Measurements from ENCODE around the gene CCDC191. TPM values are rescaled to one million over a fixed set of nuclear protein-coding genes. Genes with fewer than 3 reads are reported as not detected.
A peak's percentile ranks its signal among the peaks of the same experiment; 100 is the strongest.

The CCDC191 gene
- total RNA-seq, 1 experiment from 2014 or later = 7.0 TPM

GRCh38 chr3:114060906-114061655 lies 4.8 kb upstream of the CCDC191 start:
- no peak for DNase-seq (ENCODE audit: low spot score)

- DNase-seq (ENCODE audit: low spot score) = no peak
Observed at GRCh38 chr3:114058646-114059045, 2.3 kb upstream of the CCDC191 start.

GRCh38 chr3:114057011-114057347 lies 653 bp upstream of the CCDC191 start:
- no peak for DNase-seq (ENCODE audit: low spot score)

GRCh38 chr3:114052216-114052615 lies 4.1 kb downstream of the CCDC191 start:
- DNase-seq (ENCODE audit: low spot score) = no peak

GRCh38 chr3:114043205-114043604 lies 13.1 kb downstream of the CCDC191 start:
- no peak for DNase-seq (ENCODE audit: low spot score)

GRCh38 chr3:114035896-114036295 lies 20.4 kb downstream of the CCDC191 start:
- DNase-seq (ENCODE audit: low spot score) = no peak

- peak; percentile 14 for DNase-seq (ENCODE audit: low spot score)
Observed at GRCh38 chr3:114034787-114035545, 21.4 kb downstream of the CCDC191 start.

- no peak for DNase-seq (ENCODE audit: low spot score)
Observed at GRCh38 chr3:114034211-114034610, 22.1 kb downstream of the CCDC191 start.

- DNase-seq (ENCODE audit: low spot score) = no peak
Observed at GRCh38 chr3:114033721-114034120, 22.6 kb downstream of the CCDC191 start.

- DNase-seq (ENCODE audit: low spot score) = no peak
Observed at GRCh38 chr3:114026331-114026730, 30.0 kb downstream of the CCDC191 start.

- DNase-seq (ENCODE audit: low spot score) = no peak
Observed at GRCh38 chr3:114025451-114025850, 30.9 kb downstream of the CCDC191 start.

GRCh38 chr3:114022145-114022802 lies 34.1 kb downstream of the CCDC191 start:
- peak; percentile 45 for DNase-seq (ENCODE audit: low spot score)

- no peak for DNase-seq (ENCODE audit: low spot score)
Observed at GRCh38 chr3:114020907-114021306, 35.4 kb downstream of the CCDC191 start.

- no peak for DNase-seq (ENCODE audit: low spot score)
Observed at GRCh38 chr3:114019486-114019885, 36.8 kb downstream of the CCDC191 start.

- DNase-seq (ENCODE audit: low spot score) = no peak
Observed at GRCh38 chr3:114014211-114014610, 42.1 kb downstream of the CCDC191 start.

- no peak for DNase-seq (ENCODE audit: low spot score)
Observed at GRCh38 chr3:114011059-114011797, 45.1 kb downstream of the CCDC191 start.

GRCh38 chr3:114005481-114005880 lies 50.8 kb downstream of the CCDC191 start:
- no peak for DNase-seq (ENCODE audit: low spot score)

GRCh38 chr3:113985541-113985940 lies 70.8 kb downstream of the CCDC191 start:
- no peak for DNase-seq (ENCODE audit: low spot score)

- no peak for DNase-seq (ENCODE audit: low spot score)
Observed at GRCh38 chr3:113983544-113983943, 72.8 kb downstream of the CCDC191 start.

- DNase-seq (ENCODE audit: low spot score) = no peak
Observed at GRCh38 chr3:113981803-113982202, 74.5 kb downstream of the CCDC191 start.

- no peak for DNase-seq (ENCODE audit: low spot score)
Observed at GRCh38 chr3:113979916-113980315, 76.4 kb downstream of the CCDC191 start.

- no peak for DNase-seq (ENCODE audit: low spot score)
Observed at GRCh38 chr3:113977822-113978221, 78.5 kb downstream of the CCDC191 start.

Data from A172 (cell line).